Lung (tissue), 12 donors: ENCODE results near the gene GAPT. TPM values are rescaled to one million over a fixed set of nuclear protein-coding genes. Genes with fewer than 3 reads are reported as not detected.

ENCODE experiments used
- ATAC-seq: fragments of 200-7000 bp; cut with Tn5 transposase; one replicate; pipeline ENCODE4 v1.9.1; 2020; ENCODE audit warnings: moderate number of reproducible peaks; ENCODE audit not compliant: insufficient read depth, low FRiP score
- DNase-seq, 3 donors: peaks; one replicate each; pipeline ENCODE4 v3.0.0-alpha.2; 2013 to 2017
- H3K27ac ChIP-seq, 2 donors: one replicate each; pipeline ENCODE4 v1.5.1; 2013; ENCODE audit warnings: mild to moderate bottlenecking in 2 of 2, moderate library complexity in 2 of 2, control low read depth in 1 of 2, inconsistent platforms in 1 of 2, low read depth in 1 of 2, low read length in 1 of 2
- H3K27me3 ChIP-seq, 3 donors: one replicate each; pipeline ENCODE4 v1.5.1; 2013; ENCODE audit warnings: low read length in 2 of 3; ENCODE audit not compliant: control insufficient read depth in 3 of 3, insufficient read depth in 3 of 3
- H3K36me3 ChIP-seq, 4 donors: one replicate each; pipeline ENCODE4 v1.5.1; 2013; ENCODE audit warnings: low read length in 4 of 4, mild to moderate bottlenecking in 1 of 4, moderate library complexity in 1 of 4; ENCODE audit not compliant: control insufficient read depth in 4 of 4, insufficient read depth in 4 of 4
- H3K4me1 ChIP-seq, 5 donors: one replicate each; pipeline ENCODE4 v1.5.1; 2013; ENCODE audit warnings: low read length in 5 of 5, mild to moderate bottlenecking in 2 of 5, moderate library complexity in 1 of 5; ENCODE audit not compliant: control insufficient read depth in 5 of 5, insufficient read depth in 5 of 5
- H3K4me3 ChIP-seq: one replicate; pipeline ENCODE4 v1.5.1; 2013; ENCODE audit warnings: mild to moderate bottlenecking, control low read depth, moderate library complexity
- H3K9ac ChIP-seq, 2 donors: one replicate each; pipeline ENCODE4 v1.5.1; 2013; ENCODE audit warnings: low read length in 2 of 2, control low read depth in 1 of 2; ENCODE audit not compliant: insufficient read depth in 1 of 2
- H3K9me3 ChIP-seq, 4 donors: one replicate each; pipeline ENCODE4 v1.5.1; 2013; ENCODE audit warnings: low read length in 3 of 4, mild to moderate bottlenecking in 1 of 4, moderate library complexity in 1 of 4; ENCODE audit not compliant: control insufficient read depth in 4 of 4, insufficient read depth in 3 of 4
- WGBS, 2 donors: extraction: QIAGEN DNeasy Blood & Tissue Kit; methylation state at CpG; one replicate each; pipeline ENCODE4 v1.1.7; 2013; 5-methylcytosine and 5-hydroxymethylcytosine counted together
- polyA plus RNA-seq, 2 donors: library from polyadenylated mRNA; stranded (reverse); fragments of 200-250 nt; gene quantifications; one replicate each; pipeline ENCODE4 v1.2.1, GENCODE V29; 2013
- total RNA-seq, 2 donors: library from RNA; depleted of rRNA in 1 of 2; stranded (reverse); fragments of >200 nt in 1 of 2; gene quantifications; one replicate each; pipeline ENCODE4 v1.2.1, GENCODE V29; 2014 to 2021
- TF ChIP-seq, protein P1 (sequence below): IDR thresholded peaks from 2 replicates; pipeline ENCODE4 v1.5.1; 2012; ENCODE audit warnings: mild to moderate bottlenecking; ENCODE audit errors: control extremely low read depth, extremely low read depth
- donor health status: control.
- donor health status: control.
- donor health status: Bipolar disorder and iron deficiency.
- donor health status: healthy.
- donor health status: DM: yes; HTN: yes; CAD: no.

The GAPT gene
- total and polyA plus RNA-seq, 4 donors, result 4.0 to 20.5 (median 4.6) TPM

DNA sequence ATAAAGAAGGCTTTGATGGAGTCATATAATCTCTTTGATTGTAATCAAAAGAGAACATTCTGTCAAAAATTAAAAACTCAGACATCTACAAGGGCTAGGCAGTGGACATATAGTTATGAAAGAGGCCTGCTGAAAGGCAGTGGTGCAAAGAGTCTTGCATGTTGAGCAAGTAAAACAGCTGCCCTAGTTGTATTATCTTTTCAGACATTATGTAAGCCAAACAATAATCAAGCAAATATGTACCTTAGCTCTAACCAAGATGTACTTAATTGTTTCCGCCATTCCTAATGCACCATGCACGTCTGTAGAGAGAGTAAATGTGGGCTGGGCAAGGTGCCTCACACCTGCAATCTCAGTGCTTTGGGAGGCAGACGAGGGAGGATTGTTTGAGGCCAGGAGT is 14.3 kb downstream of the GAPT start:
- no peaks in the 10 kb centered on the region for H3K36me3 ChIP-seq
- peaks cover 0 to 7% (median 0%) of the 10 kb centered on the region in 5 donors for H3K4me1 ChIP-seq
- TF ChIP-seq, protein P1, sequence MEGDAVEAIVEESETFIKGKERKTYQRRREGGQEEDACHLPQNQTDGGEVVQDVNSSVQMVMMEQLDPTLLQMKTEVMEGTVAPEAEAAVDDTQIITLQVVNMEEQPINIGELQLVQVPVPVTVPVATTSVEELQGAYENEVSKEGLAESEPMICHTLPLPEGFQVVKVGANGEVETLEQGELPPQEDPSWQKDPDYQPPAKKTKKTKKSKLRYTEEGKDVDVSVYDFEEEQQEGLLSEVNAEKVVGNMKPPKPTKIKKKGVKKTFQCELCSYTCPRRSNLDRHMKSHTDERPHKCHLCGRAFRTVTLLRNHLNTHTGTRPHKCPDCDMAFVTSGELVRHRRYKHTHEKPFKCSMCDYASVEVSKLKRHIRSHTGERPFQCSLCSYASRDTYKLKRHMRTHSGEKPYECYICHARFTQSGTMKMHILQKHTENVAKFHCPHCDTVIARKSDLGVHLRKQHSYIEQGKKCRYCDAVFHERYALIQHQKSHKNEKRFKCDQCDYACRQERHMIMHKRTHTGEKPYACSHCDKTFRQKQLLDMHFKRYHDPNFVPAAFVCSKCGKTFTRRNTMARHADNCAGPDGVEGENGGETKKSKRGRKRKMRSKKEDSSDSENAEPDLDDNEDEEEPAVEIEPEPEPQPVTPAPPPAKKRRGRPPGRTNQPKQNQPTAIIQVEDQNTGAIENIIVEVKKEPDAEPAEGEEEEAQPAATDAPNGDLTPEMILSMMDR, result no peak
- H3K27me3 ChIP-seq, result no peaks in the 10 kb centered on the region
- H3K27ac ChIP-seq, result no peak overlapping the region
- no peaks in the 10 kb centered on the region for H3K9me3 ChIP-seq
- 30 to 63% methylated on average over 3 of the region's 3 CpGs for WGBS, 2 donors
- DNase-seq (no peak), ATAC-seq (no peak)
- H3K9ac ChIP-seq, result no peak overlapping the region
- no peak overlapping the region for H3K4me3 ChIP-seq

- Histone ChIP-seq H3K4me1 (peaks cover 0 to 7% (median 0%) of the 10 kb centered on the region in 5 donors), H3K27ac (no peak overlapping the region), H3K36me3 (no peaks in the 10 kb centered on the region), H3K9ac (no peak overlapping the region), H3K4me3 (no peak overlapping the region), H3K27me3 (no peaks in the 10 kb centered on the region), H3K9me3 (no peaks in the 10 kb centered on the region)
- TF ChIP-seq, protein P1, result no peak
- WGBS, 2 donors, result 20 to 44% methylated on average over 2 of the region's 2 CpGs
- ATAC-seq (no peak), DNase-seq (no peak)
Measured at GRCh38 chr5:58505971-58506640, 14.9 kb downstream of the GAPT start.

DNA sequence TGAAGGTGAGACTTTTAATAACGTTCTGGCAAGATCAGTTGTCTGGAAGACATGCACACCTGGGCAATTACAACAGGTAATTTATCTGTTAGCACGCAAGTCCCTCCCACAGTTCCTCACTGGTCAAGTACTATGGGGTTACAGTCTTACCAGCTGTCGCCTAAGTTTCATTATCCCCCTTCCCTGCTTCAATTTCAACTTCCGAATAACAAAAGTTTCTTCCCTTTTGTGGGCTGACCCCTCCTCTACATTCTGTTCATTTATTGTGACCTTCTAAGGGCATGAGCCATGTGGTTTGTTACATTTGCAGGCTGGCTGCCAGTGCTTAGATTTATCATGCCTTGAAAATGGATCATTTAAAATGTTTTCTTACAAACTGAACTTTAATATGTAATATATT is 16.5 kb downstream of the GAPT start:
- no peaks in the 10 kb centered on the region for H3K36me3 ChIP-seq
- no peak for DNase-seq
- TF ChIP-seq, protein P1, result no peak
- H3K27ac ChIP-seq, result no peak overlapping the region
- H3K4me3 ChIP-seq, result no peak overlapping the region
- no peak for ATAC-seq
- WGBS, 2 donors, result 71 to 78% methylated on average over 4 of the region's 4 CpGs
- peaks cover 0 to 7% (median 0%) of the 10 kb centered on the region in 5 donors for H3K4me1 ChIP-seq
- no peak overlapping the region for H3K9ac ChIP-seq
- peaks cover 0 to 3% (median 0%) of the 10 kb centered on the region in 4 donors for H3K9me3 ChIP-seq
- no peaks in the 10 kb centered on the region for H3K27me3 ChIP-seq

DNA sequence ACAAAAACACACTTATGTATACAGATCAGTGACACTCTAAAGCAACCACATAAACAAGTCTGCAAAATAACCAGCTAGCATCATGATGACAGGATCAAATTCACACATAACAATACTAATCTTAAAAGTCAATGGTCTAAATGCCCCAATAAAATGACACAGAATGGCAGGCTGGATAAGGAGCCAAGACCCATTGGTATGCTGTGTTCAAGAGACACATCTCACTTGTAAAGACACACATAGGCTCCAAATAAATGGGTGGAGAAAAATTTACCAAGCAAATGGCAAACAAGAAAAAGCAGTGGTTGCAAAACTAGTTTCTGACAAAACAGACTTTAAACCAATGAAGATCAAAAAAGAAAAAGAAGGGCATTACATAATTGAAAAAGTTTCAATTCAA is 26.0 kb downstream of the GAPT start:
- ATAC-seq, result no peak
- TF ChIP-seq, protein P1, result no peak
- peaks cover 0 to 16% (median 5%) of the 10 kb centered on the region in 4 donors for H3K9me3 ChIP-seq

More for the DNA sequence above, 26.0 kb downstream of the GAPT start:
- Histone ChIP-seq H3K9ac (no peak overlapping the region), H3K27me3 (no peaks in the 10 kb centered on the region), H3K27ac (no peak overlapping the region), H3K4me3 (no peak overlapping the region), H3K4me1 (no peaks in the 10 kb centered on the region), H3K36me3 (no peaks in the 10 kb centered on the region)
- no peak for DNase-seq
